Measurements from ENCODE around the gene FBXL7.

The FBXL7 gene

DNA sequence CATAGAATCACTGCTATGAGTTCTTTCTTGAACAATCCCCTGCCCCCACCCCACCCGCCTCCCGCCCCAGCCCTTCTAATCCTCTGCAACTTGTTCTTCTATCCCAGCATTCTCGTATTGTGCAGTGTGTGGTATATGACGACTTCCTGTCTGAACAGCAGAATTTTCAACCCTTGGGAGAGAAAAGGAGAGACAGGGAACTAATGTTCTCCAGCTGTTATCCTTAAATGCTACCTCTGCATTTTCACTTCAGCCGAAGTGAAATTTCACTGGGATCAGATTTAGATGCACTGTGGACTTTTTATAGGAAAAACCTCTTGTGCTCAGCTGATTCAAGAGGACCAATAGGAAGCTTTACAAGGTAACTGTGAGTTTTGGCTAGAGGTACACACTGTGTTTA, 2.2 kb downstream of the FBXL7 start:
- no peak for DNase-seq (ENCODE audit: low read depth in 2 of 2)

- no peak for DNase-seq (ENCODE audit: low read depth in 2 of 2)
Observed at GRCh38 chr5:15506146-15506545, 6.2 kb downstream of the FBXL7 start.

- DNase-seq (ENCODE audit: low read depth in 2 of 2): no peak
Observed at GRCh38 chr5:15506897-15507296, 6.9 kb downstream of the FBXL7 start.

- no peak for DNase-seq (ENCODE audit: low read depth in 2 of 2)
Observed at GRCh38 chr5:15510092-15510491, 10.1 kb downstream of the FBXL7 start.

DNA sequence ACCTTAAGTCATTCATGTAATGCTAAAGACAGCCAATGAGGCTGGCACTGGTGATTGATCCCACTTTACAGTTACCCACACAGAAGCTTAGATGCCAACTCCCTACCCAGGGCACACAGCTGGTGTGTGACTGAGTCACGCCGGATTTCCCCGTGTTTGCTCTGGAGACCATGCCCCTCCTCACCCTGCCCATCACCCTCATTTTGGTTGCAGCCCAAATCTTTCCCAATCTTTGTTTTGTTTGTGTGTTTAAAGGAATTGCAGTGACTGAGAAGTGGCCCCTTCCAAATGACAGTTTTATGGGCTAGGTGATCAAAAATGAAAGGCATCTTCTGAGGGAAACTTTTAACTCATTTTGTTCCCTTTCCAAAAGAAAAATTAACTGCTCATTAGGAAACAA, 10.9 kb downstream of the FBXL7 start:
- no peak for DNase-seq (ENCODE audit: low read depth in 2 of 2)

- DNase-seq (ENCODE audit: low read depth in 2 of 2): no peak
Observed at GRCh38 chr5:15513431-15513830, 13.5 kb downstream of the FBXL7 start.

GRCh38 chr5:15513911-15514310, 13.9 kb downstream of the FBXL7 start:
- no peak for DNase-seq (ENCODE audit: low read depth in 2 of 2)

DNA sequence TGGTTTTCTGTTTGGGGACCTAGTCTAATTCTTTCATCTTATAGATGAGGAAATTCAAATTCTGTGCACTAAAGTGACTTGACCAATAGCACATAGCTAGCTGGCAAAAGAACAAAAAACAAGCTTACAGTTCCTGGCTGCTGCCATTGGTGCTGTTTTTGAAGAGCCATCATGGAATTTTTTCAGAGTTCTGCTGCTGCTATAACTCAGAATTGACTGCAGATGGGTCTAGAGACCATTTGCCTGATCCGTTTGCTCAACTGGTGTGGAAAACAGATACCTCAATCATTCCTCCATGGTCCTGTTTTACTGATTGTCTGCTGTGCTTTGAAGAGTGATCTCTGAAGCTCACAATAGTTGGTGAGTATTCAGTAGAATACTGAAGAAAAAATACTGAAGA, 15.2 kb downstream of the FBXL7 start:
- DNase-seq (ENCODE audit: low read depth in 2 of 2): no peak

GRCh38 chr5:15516486-15516885, 16.5 kb downstream of the FBXL7 start:
- DNase-seq (ENCODE audit: low read depth in 2 of 2): no peak

GRCh38 chr5:15518786-15519185, 18.8 kb downstream of the FBXL7 start:
- DNase-seq (ENCODE audit: low read depth in 2 of 2): no peak

GRCh38 chr5:15520856-15521255, 20.9 kb downstream of the FBXL7 start:
- DNase-seq (ENCODE audit: low read depth in 2 of 2): no peak

DNA sequence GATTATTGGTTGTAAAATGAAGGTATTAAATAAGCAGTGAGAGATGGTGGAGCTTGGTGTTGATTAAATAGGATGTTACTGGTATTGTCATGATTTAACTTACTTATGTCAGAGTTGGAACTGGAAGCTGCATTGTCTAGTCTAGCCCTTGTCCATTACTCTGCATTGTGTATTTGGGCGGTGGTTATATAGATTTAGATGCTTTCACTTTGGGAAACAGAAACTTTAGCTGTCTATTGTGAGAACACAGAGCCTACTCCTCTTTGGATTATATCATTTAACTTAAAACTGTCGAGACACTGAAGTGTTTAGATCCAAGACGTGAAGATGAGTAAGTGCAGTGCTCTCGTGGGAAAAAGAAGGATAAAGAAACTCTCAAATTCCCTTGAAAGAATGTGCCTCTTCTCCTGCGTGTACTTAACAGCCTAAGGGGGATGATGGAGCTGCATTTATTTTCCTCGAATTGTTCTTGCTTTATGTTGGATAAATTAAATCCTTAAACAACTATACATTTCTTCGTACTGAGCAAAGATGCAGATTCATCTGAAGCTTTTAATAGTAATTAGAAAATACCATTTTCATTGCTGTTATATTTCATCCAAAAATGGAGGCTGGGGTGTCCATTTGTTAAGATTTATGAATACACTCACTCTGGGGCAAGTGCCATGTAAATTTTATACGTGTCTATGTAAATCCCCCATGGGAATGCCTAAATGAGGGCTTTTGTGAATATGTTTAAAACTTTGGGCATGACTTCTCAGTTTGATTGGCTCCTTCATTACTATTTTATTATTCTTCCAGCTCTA, 21.6 kb downstream of the FBXL7 start:
- DNase-seq (ENCODE audit: low read depth in 2 of 2): no peak

GRCh38 chr5:15522187-15522520, 22.2 kb downstream of the FBXL7 start:
- no peak for DNase-seq (ENCODE audit: low read depth in 2 of 2)

DNA sequence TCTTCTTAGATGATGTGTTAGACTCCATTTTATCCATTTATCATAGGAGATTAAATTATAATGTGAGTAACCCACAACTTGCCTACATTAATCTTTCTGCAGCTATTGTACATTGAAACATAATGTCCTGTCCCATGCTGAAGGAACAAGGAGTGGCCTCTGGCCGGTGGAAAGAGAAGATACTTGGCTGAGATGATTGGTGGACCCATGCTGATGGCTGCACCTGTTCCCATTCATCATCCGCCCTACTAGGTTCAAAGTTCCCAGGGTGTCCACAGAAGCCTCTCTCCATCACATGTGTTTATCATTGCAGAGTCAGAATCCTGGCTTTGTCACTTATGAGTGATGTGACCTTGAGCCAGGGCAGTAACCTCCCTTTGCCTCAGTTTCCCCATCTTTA, 24.7 kb downstream of the FBXL7 start:
- no peak for DNase-seq (ENCODE audit: low read depth in 2 of 2)

DNA sequence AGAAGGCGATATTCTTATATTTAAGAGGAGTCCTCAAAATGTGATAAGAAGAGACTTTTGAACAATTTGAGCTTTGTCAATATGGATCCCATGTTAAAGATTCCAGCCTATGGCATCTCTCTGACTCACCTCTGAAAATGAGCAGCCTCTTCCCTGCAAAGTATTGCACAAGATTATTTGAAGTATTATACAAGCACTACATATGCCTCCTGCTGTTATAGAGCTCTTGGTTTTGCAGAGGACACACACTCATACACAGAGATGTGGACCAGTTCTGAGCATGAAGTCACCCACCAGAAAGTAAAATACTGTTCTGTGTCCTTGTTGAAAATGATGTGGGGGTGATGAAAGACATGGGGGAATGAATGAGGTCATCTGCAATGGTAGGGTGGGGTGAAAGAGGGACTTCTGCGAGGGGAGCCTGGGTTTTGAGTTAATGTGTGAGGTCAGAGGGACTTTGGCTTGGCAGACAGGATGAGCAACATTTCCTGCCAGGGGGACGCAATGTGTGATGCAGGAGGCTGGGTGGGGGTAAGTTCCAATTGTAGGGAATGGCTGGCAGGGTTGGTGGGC, 25.8 kb downstream of the FBXL7 start:
- DNase-seq (ENCODE audit: low read depth in 2 of 2): no peak

DNA sequence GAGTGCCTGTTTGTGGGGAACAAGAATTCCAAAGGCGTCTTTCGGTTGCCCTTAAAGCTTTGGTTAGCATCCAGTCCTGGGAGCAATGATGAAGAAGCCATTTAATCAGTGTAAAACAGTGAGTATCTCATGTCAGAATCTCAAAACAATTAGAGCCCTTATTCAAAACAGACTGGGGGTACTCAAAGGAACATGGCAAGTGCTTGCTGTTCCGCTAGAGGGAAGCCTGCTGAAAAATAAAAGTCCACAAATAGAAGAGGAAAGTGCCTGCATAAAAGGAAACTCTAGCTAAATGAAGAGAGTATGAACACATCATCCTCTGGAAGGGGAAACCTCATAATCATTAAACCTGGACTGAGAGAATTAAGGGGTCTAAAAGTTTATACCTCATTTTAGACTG, 26.4 kb downstream of the FBXL7 start:
- no peak for DNase-seq (ENCODE audit: low read depth in 2 of 2)

GRCh38 chr5:15528476-15528875, 28.5 kb downstream of the FBXL7 start:
- no peak for DNase-seq (ENCODE audit: low read depth in 2 of 2)

- no peak for DNase-seq (ENCODE audit: low read depth in 2 of 2)
Observed at GRCh38 chr5:15529013-15529412, 29.0 kb downstream of the FBXL7 start.

GRCh38 chr5:15529821-15530220, 29.8 kb downstream of the FBXL7 start:
- DNase-seq (ENCODE audit: low read depth in 2 of 2): no peak

GRCh38 chr5:15533129-15533893, 33.3 kb downstream of the FBXL7 start:
- DNase-seq (ENCODE audit: low read depth in 2 of 2): no peak

DNA sequence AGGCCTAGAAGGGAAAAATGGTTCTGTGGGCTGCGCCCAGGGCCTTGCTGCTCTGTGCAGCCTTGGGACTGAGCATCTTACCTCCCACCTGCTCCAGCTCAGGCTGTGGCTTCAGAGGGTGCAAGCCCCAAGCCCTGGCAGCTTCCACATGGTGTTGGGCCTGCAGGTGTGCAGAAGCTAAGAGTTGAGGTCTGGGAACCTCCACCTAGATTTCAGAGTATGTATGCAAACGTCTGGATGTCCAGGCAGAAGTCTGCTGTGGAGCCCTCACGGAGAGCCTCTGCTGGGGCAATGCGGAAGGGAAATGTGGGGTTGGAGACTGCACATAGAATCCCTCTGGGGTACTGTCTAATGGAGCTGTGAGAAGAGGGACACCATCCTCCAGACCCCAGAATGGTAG, 36.0 kb downstream of the FBXL7 start:
- DNase-seq (ENCODE audit: low read depth in 2 of 2): no peak

GRCh38 chr5:15538516-15538915, 38.5 kb downstream of the FBXL7 start:
- no peak for DNase-seq (ENCODE audit: low read depth in 2 of 2)

- DNase-seq (ENCODE audit: low read depth in 2 of 2): no peak
Observed at GRCh38 chr5:15539951-15540350, 40.0 kb downstream of the FBXL7 start.
